ENCODE results near the gene TNNT3.
"Not testable (repeated sequence)": the region's sequence is repeated elsewhere in the genome, so short reads cannot be mapped to it uniquely, and the experiment has no call there.

TNNT3 gene

GRCh38 chr11:1884303-1884700, 35.2 kb upstream of the TNNT3 start:
- H3K4me3 ChIP-seq (ENCODE audit: low read depth, low read length), result no peak overlapping the region
- in situ Hi-C loops (cut with HindIII; ENCODE audit: low sequenced_read_pairs), result no loop called here
- DNase-seq (ENCODE audit: low read depth), result no peak
- TF ChIP-seq, protein P1, sequence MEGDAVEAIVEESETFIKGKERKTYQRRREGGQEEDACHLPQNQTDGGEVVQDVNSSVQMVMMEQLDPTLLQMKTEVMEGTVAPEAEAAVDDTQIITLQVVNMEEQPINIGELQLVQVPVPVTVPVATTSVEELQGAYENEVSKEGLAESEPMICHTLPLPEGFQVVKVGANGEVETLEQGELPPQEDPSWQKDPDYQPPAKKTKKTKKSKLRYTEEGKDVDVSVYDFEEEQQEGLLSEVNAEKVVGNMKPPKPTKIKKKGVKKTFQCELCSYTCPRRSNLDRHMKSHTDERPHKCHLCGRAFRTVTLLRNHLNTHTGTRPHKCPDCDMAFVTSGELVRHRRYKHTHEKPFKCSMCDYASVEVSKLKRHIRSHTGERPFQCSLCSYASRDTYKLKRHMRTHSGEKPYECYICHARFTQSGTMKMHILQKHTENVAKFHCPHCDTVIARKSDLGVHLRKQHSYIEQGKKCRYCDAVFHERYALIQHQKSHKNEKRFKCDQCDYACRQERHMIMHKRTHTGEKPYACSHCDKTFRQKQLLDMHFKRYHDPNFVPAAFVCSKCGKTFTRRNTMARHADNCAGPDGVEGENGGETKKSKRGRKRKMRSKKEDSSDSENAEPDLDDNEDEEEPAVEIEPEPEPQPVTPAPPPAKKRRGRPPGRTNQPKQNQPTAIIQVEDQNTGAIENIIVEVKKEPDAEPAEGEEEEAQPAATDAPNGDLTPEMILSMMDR (IDR thresholded peaks at IDR 0.05; ENCODE audit: low read depth, low read length, missing control alignments), result no peak

GRCh38 chr11:1886551-1886950, 33.0 kb upstream of the TNNT3 start:
- H3K4me3 ChIP-seq (ENCODE audit: low read depth, low read length); DNase-seq (ENCODE audit: low read depth); in situ Hi-C loops (cut with HindIII; ENCODE audit: low sequenced_read_pairs): not testable (repeated sequence)

DNA sequence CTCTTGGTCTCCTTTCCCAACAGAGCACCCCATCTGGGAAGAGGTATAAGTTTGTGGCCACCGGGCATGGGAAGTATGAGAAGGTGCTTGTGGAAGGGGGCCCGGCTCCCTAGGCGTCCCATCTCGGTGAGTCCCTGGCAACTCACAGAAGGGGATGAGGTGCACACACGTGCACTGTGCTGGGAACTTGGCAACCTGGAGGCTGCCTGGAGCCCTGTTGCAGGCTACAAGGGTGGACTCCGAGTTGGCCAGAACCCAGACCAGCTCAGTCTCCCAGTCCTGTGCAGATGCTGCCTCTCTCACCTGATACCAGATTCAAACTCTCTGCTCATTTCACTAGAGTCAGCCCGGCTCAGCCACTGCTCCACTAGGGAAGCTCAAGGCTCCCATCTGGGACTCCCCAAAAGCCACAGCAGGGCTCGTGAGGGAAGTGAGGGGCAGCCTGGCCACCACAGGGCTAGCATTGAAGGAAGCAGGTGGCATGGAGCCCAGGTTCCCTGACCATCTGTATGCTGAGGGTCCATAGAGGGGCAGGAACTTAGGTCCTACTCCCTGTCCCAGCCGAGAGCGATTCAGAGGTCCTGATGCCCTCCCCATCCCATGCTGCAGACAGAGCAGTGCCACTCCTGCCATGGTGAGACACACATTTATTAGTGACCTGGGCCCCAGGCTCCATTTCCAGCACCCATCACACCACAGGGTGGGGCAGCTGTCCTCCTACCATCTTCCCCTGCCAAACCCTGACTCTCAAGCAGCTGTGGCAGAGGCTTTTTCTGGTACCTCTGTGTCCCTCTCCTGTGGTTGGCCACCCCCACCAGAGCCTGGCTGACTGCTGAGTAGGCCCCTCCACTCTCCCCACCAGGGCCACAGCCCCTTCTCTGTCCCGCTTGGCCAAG, 31.8 kb upstream of the TNNT3 start:
- DNase-seq (ENCODE audit: low read depth), result no peak
- no peak overlapping the region for H3K4me3 ChIP-seq (ENCODE audit: low read depth, low read length)
- in situ Hi-C loops (cut with HindIII; ENCODE audit: low sequenced_read_pairs), result no loop called here
- TF ChIP-seq, protein P1 (IDR thresholded peaks at IDR 0.05; ENCODE audit: low read depth, low read length, missing control alignments), result no peak

GRCh38 chr11:1888347-1888753, 31.2 kb upstream of the TNNT3 start:
- no peak overlapping the region for H3K4me3 ChIP-seq (ENCODE audit: low read depth, low read length)
- in situ Hi-C loops (cut with HindIII; ENCODE audit: low sequenced_read_pairs), result no loop called here
- TF ChIP-seq, protein P1 (IDR thresholded peaks at IDR 0.05; ENCODE audit: low read depth, low read length, missing control alignments), result no peak
- DNase-seq (ENCODE audit: low read depth), result no peak

- H3K4me3 ChIP-seq (ENCODE audit: low read depth, low read length), result no peak overlapping the region
- TF ChIP-seq, protein P1 (IDR thresholded peaks at IDR 0.05; ENCODE audit: low read depth, low read length, missing control alignments), result no peak
- in situ Hi-C loops (cut with HindIII; ENCODE audit: low sequenced_read_pairs), result no loop called here
- DNase-seq (ENCODE audit: low read depth), result no peak
Observed at GRCh38 chr11:1888811-1889210, 30.7 kb upstream of the TNNT3 start.

DNA sequence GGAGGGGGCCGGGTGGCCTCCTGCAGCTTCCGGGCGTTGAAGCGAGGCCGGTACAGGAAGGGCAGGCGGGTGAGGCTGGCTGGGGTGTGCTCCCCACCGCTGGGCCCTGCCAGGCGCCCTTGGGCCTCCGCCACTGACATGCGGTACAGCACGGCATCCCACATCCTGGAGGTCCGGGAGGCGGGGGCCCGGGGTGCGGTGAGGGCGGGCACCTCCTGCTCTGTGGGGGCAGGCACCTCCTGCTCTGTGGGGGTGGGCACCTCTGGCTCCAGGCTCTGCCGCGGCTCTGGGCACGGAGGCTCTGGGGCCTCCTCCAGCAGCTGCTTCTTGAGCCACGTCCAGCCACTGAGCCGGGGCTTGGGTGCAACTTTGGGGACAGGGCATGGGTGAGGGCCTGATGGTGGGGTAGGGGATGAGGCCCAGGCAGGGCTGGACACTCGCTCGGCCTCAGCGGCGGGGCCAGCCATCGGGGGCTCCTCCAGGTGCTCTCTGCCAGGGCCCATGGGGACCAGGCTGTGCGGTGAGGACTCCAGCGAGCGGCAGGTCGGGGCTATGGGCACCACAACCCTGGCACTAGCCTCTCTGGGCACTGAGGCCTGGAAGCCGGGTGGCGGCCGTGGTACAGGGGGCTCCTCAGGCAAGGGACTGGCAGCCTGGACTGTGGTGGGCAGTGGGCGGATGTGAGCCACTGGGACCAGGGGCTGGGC, 30.1 kb upstream of the TNNT3 start:
- in situ Hi-C loops (cut with HindIII; ENCODE audit: low sequenced_read_pairs), result no loop called here
- H3K4me3 ChIP-seq (ENCODE audit: low read depth, low read length), result no peak overlapping the region
- TF ChIP-seq, protein P1 (IDR thresholded peaks at IDR 0.05; ENCODE audit: low read depth, low read length, missing control alignments), result no peak
- no peak for DNase-seq (ENCODE audit: low read depth)
